Ascending aorta (tissue), 2 donors: Measurements from ENCODE around the gene RETREG2. TPM values are rescaled to one million over a fixed set of nuclear protein-coding genes. Genes with fewer than 3 reads are reported as not detected.

Experiments used
- DNase-seq, 2 donors: peaks; one replicate each; pipeline ENCODE4 v3.0.0-alpha.2; 2019; ENCODE audit warnings: low spot score in 2 of 2
- H3K27ac ChIP-seq, 2 donors: fragments of 200-600 bp; sonication (generic); one replicate each; pipeline ENCODE4 v1.5.1; 2016 to 2017; ENCODE audit warnings: mild to moderate bottlenecking in 1 of 2
- H3K27me3 ChIP-seq: fragments of 200-600 bp; sonication (generic); one replicate; pipeline ENCODE4 v1.5.1; 2017
- H3K36me3 ChIP-seq, 2 donors: fragments of 200-600 bp; sonication (generic); one replicate each; pipeline ENCODE4 v1.5.1; 2016
- H3K4me1 ChIP-seq, 2 donors: fragments of 200-600 bp; sonication (generic); one replicate each; pipeline ENCODE4 v1.5.1; 2016 to 2017; ENCODE audit warnings: mild to moderate bottlenecking in 1 of 2
- H3K4me3 ChIP-seq, 2 donors: fragments of 200-600 bp; sonication (generic); one replicate each; pipeline ENCODE4 v1.5.1; 2016 to 2017; ENCODE audit warnings: mild to moderate bottlenecking in 1 of 2
- H3K9me3 ChIP-seq, 2 donors: fragments of 200-600 bp; sonication (generic); one replicate each; pipeline ENCODE4 v1.5.1; 2016
- CTCF ChIP-seq, 3 experiments: fragments of 200-600 bp in 2 of 3; fragments of 450-650 bp in 1 of 3; sonication (generic) in 2 of 3; IDR thresholded peaks; one replicate each; pipeline ENCODE4 v1.5.1; 2016 to 2019; ENCODE audit warnings: antibody characterized with exemption in 3 of 3, mild to moderate bottlenecking in 1 of 3, moderate library complexity in 1 of 3
- intact Hi-C: fragments of 100-400 bp; cut with DNase I; formaldehyde crosslinking; loops from one replicate; pipeline ENCODE4 v1.15.1; 2023
- total RNA-seq: library from RNA; depleted of rRNA; stranded (reverse); fragments of >200 nt; gene quantifications from one replicate; pipeline ENCODE4 v1.1.0, GENCODE V29; 2016

RETREG2 gene
- total RNA-seq, 1 donor from 2014 or later, result 83.5 TPM

- H3K27ac ChIP-seq, result no peak overlapping the region
- H3K4me1 ChIP-seq, result peaks cover 4 to 26% of the 10 kb centered on the region in 2 donors
- no peaks in the 10 kb centered on the region for H3K27me3 ChIP-seq
- DNase-seq, result no peak
- H3K4me3 ChIP-seq, result no peak overlapping the region
- intact Hi-C loops, result no loop called here
- no peak for TF ChIP-seq CTCF (IDR thresholded peaks at IDR 0.05)
- H3K9me3 ChIP-seq, result no peaks in the 10 kb centered on the region
- peaks cover 23 to 32% of the 10 kb centered on the region in 2 donors for H3K36me3 ChIP-seq
Observed at GRCh38 chr2:219174146-219174545, 3.9 kb upstream of the RETREG2 start.

GRCh38 chr2:219174801-219175200, 3.3 kb upstream of the RETREG2 start:
- peaks cover 26 to 35% of the 10 kb centered on the region in 2 donors for H3K36me3 ChIP-seq
- H3K27ac ChIP-seq, result no peak overlapping the region
- H3K4me1 ChIP-seq, result peaks cover 4 to 32% of the 10 kb centered on the region in 2 donors
- no peak overlapping the region for H3K4me3 ChIP-seq
- DNase-seq, result no peak
- no peaks in the 10 kb centered on the region for H3K27me3 ChIP-seq
- intact Hi-C loops, result loop anchor here (5.0 kb wide), 1 partner anchor 212 kb away; the partner anchor contains the start of gene DNPEP
- no peak for TF ChIP-seq CTCF (IDR thresholded peaks at IDR 0.05)
- no peaks in the 10 kb centered on the region for H3K9me3 ChIP-seq

GRCh38 chr2:219175486-219175885, 2.6 kb upstream of the RETREG2 start:
- no peak for DNase-seq
- no peaks in the 10 kb centered on the region for H3K27me3 ChIP-seq
- no peaks in the 10 kb centered on the region for H3K9me3 ChIP-seq
- peaks cover 4 to 32% of the 10 kb centered on the region in 2 donors for H3K4me1 ChIP-seq
- H3K36me3 ChIP-seq, result peaks cover 33 to 42% of the 10 kb centered on the region in 2 donors
- H3K4me3 ChIP-seq, result peak overlapping the region; percentile 91 to 99
- intact Hi-C loops, result loop anchor here (5.0 kb wide), 1 partner anchor 212 kb away; the partner anchor contains the start of gene DNPEP
- peak overlapping the region in 1 of 2 donors; percentile 98 for H3K27ac ChIP-seq
- TF ChIP-seq CTCF (IDR thresholded peaks at IDR 0.05), result no peak

GRCh38 chr2:219175928-219176817, 1.9 kb upstream of the RETREG2 start:
- peak; percentile 44 to 78 for DNase-seq
- peaks cover 40 to 49% of the 10 kb centered on the region in 2 donors for H3K36me3 ChIP-seq
- H3K4me3 ChIP-seq, result peak overlapping the region; percentile 91 to 99
- H3K4me1 ChIP-seq, result peaks cover 4 to 27% of the 10 kb centered on the region in 2 donors
- no peaks in the 10 kb centered on the region for H3K27me3 ChIP-seq
- peak in 1 of 3 experiments; percentile 14 for TF ChIP-seq CTCF (IDR thresholded peaks at IDR 0.05)
- intact Hi-C loops, result loop anchor here (1.0 to 5.0 kb wide), 3 partner anchors 53 to 211 kb away; partner anchors contain the start of genes ANKZF1, ATG9A, DNPEP and TUBA4A
- H3K27ac ChIP-seq, result peak overlapping the region; percentile 97 to 98
- no peaks in the 10 kb centered on the region for H3K9me3 ChIP-seq

- DNase-seq, result peak; percentile 52 to 93
- Histone ChIP-seq H3K27ac (peak within 1 kb of the TSS; percentile 97 to 98), H3K4me1 (peaks cover 4 to 22% of the 10 kb centered on the region in 2 donors), H3K36me3 (peaks cover 48 to 57% of the 10 kb centered on the region in 2 donors), H3K27me3 (no peaks in the 10 kb centered on the region), H3K9me3 (no peaks in the 10 kb centered on the region), H3K4me3 (peak within 1 kb of the TSS; percentile 91 to 99)
- peak in 1 of 3 experiments; percentile 7 for TF ChIP-seq CTCF (IDR thresholded peaks at IDR 0.05)
- intact Hi-C loops, result loop anchor here (1.0 to 5.0 kb wide), 4 partner anchors 17 to 210 kb away; partner anchors contain the start of genes ANKZF1, ATG9A, DNPEP and NHEJ1
Observed at GRCh38 chr2:219176818-219177551, 1.1 kb upstream of the RETREG2 start, which contains the start of gene CNPPD1. CNPPD1 (minus strand) TSS chr2:219176925; CDS start chr2:219176828, 97 bp downstream.
